NT2/D1 (cell line): ENCODE data around the gene TSPAN1.

Experiments
- DNase-seq: peaks from one replicate; pipeline ENCODE4 v3.0.0-alpha.2; 2011; ENCODE audit warnings: low read depth, low spot score
- H3K27me3 ChIP-seq: 2 replicates; pipeline ENCODE4 v1.6.0; 2011; ENCODE audit warnings: mild to moderate bottlenecking; ENCODE audit not compliant: insufficient read length, insufficient read depth
- H3K36me3 ChIP-seq: 2 replicates; pipeline ENCODE4 v1.6.1; 2011; ENCODE audit warnings: mild to moderate bottlenecking, low read length, mixed read lengths; ENCODE audit not compliant: insufficient read depth, insufficient read length
- H3K4me1 ChIP-seq: 2 replicates; pipeline ENCODE4 v1.5.1; 2011; ENCODE audit not compliant: insufficient read depth, insufficient read length
- H3K4me3 ChIP-seq: 2 replicates; pipeline ENCODE4 v1.5.1; 2011; ENCODE audit warnings: low read depth; ENCODE audit not compliant: insufficient read length
- H3K9ac ChIP-seq: 2 replicates; pipeline ENCODE4 v1.6.0; 2011; ENCODE audit warnings: low read depth; ENCODE audit not compliant: insufficient read length
- H3K9me3 ChIP-seq: 2 replicates; pipeline ENCODE4 v1.5.1; 2011; ENCODE audit warnings: mild to moderate bottlenecking, low read length; ENCODE audit not compliant: insufficient read depth
- SUZ12 ChIP-seq: IDR thresholded peaks from 2 replicates; pipeline ENCODE4 v1.6.1; 2011; ENCODE audit not compliant: insufficient read length, insufficient read depth; ENCODE audit errors: extremely low read depth
- YY1 ChIP-seq: IDR thresholded peaks from 2 replicates; pipeline ENCODE4 v1.6.1; 2011; ENCODE audit not compliant: insufficient read length, insufficient read depth
- ZNF274 ChIP-seq: IDR thresholded peaks from 2 replicates; pipeline ENCODE4 v1.6.1; 2011; ENCODE audit warnings: mild to moderate bottlenecking, low read depth, low read length

The TSPAN1 gene

GRCh38 chr1:46175243-46175642, 356 bp downstream of the TSPAN1 start:
- H3K27me3 ChIP-seq, result no peaks in the 10 kb centered on the region
- H3K36me3 ChIP-seq, result no peaks in the 10 kb centered on the region
- peak overlapping the region; percentile 2 for H3K9ac ChIP-seq
- TF ChIP-seq YY1 (no peak), SUZ12 (no peak), ZNF274 (no peak)
- H3K4me1 ChIP-seq, result peaks cover 30% of the 10 kb centered on the region
- no peak overlapping the region for H3K4me3 ChIP-seq
- no peak for DNase-seq
- H3K9me3 ChIP-seq, result no peaks in the 10 kb centered on the region

- Histone ChIP-seq H3K9ac (peak within 1 kb of the TSS; percentile 2), H3K36me3 (no peaks in the 10 kb centered on the region), H3K4me3 (no peak within 1 kb of the TSS), H3K4me1 (peaks cover 30% of the 10 kb centered on the region), H3K9me3 (no peaks in the 10 kb centered on the region), H3K27me3 (peaks cover 6% of the 10 kb centered on the region)
- DNase-seq, result no peak
- TF ChIP-seq SUZ12, result no peak
- TF ChIP-seq ZNF274, result no peak
- no peak for TF ChIP-seq YY1
Measured at GRCh38 chr1:46176211-46176865, 1.5 kb downstream of the TSPAN1 start, which contains the start of gene P3R3URF. TSS of gene P3R3URF (minus strand) at chr1:46176488. CDS start at chr1:46176471, 17 bp downstream.

GRCh38 chr1:46179138-46180081, 4.5 kb downstream of the TSPAN1 start:
- no peaks in the 10 kb centered on the region for H3K36me3 ChIP-seq
- no peaks in the 10 kb centered on the region for H3K9me3 ChIP-seq
- H3K9ac ChIP-seq, result no peak overlapping the region
- no peak overlapping the region for H3K4me3 ChIP-seq
- peaks cover 27% of the 10 kb centered on the region for H3K4me1 ChIP-seq
- no peak for TF ChIP-seq YY1
- TF ChIP-seq SUZ12, result no peak
- TF ChIP-seq ZNF274, result no peak
- peak; percentile 92 for DNase-seq
- H3K27me3 ChIP-seq, result peaks cover 12% of the 10 kb centered on the region

- no peak for TF ChIP-seq YY1
- DNase-seq, result no peak
- Histone ChIP-seq H3K9me3 (no peaks in the 10 kb centered on the region), H3K36me3 (no peaks in the 10 kb centered on the region), H3K27me3 (peaks cover 12% of the 10 kb centered on the region), H3K4me1 (peaks cover 21% of the 10 kb centered on the region), H3K9ac (no peak overlapping the region), H3K4me3 (no peak overlapping the region)
Measured at GRCh38 chr1:46180082-46180616, 5.3 kb downstream of the TSPAN1 start.

DNA sequence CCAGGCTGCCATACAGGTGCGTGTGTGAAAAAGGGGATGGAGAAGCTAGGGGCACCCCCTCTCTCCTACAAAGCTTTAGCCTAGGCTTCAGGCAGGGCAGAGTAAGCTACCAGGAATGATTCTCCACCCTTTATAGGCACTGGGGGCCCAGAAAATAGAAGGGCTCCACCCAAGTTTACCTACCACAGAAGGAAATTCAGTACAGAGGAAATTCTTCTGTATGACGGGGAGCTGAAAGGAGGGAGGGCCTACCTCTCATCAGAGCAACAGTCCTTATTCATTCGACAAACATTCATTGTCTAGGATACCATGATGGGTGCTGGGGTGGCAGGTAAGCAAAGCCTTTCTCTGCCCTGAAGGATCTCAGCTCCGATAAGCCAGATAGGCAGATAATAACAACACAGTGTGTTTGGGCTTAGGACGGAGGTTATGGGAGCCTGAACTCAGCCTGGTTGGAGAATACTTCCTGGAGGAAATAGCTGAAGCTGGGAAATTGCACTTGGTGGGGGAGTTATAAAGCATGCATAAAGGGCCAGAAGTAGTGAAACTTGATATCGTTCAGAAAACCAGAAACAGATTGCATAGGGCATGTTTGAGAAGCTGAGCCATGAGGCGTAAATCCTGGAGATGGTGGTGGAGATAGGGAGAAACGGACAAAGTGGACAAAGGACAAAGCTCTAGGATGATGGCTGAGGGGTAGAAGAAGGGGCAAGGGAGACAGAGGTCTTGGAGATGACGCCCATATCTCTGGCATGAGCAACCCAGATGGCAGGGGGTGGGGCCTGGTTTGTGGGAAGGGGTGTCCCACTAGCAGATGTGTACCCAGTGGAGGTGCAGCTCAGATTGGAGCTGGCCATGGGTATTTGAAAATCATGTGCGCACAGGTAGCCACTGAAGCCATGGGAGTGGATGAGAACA, 6.7 kb downstream of the TSPAN1 start:
- Histone ChIP-seq H3K4me1 (peaks cover 16% of the 10 kb centered on the region), H3K36me3 (peaks cover 10% of the 10 kb centered on the region), H3K4me3 (no peak overlapping the region), H3K9me3 (no peaks in the 10 kb centered on the region), H3K9ac (no peak overlapping the region), H3K27me3 (peaks cover 12% of the 10 kb centered on the region)
- DNase-seq, result no peak
- no peak for TF ChIP-seq YY1
- no peak for TF ChIP-seq ZNF274
- no peak for TF ChIP-seq SUZ12

DNA sequence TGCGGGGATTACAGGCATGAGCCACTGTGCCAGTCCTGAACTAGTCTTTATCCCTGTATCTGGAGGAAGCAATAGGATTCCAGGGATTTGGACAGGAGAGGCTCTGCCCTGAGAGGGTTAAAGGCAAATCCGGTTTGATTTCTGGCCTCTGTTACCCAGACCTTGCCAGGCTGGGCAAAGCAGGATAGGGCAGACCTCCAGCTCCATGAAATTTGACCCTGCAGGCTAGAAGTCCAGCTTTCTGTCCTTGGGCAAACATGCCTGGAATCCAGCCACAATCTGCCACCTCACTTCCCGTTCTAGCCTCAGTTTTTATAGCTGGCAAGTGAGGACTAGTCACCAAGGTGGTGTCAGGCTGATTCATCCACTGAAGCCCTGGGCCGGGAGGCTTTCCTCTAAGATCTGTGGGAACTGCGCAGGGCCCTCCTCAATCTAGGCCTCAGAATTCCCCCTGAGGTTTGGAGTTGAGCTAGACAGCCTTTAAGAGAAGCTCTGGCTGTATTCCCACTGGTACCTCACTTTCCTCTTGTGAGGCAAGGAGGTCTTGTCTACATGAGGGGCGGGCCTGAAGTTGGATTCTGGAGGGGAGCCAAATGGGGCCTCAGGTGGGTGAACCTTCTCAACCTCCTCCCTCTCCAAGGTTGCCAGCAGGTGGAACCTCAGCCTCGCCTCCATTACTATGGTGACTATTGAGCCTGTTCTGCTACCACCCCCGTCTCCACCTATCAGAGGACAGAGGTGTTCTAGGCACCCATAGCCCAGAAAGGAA, 8.4 kb downstream of the TSPAN1 start:
- Histone ChIP-seq H3K9ac (no peak overlapping the region), H3K27me3 (peaks cover 12% of the 10 kb centered on the region), H3K4me1 (peaks cover 16% of the 10 kb centered on the region), H3K36me3 (peaks cover 24% of the 10 kb centered on the region), H3K9me3 (no peaks in the 10 kb centered on the region), H3K4me3 (no peak overlapping the region)
- TF ChIP-seq YY1, result no peak
- no peak for TF ChIP-seq SUZ12
- no peak for TF ChIP-seq ZNF274
- DNase-seq, result no peak
